ENCODE measurements around the gene KLHL6.

DNA sequence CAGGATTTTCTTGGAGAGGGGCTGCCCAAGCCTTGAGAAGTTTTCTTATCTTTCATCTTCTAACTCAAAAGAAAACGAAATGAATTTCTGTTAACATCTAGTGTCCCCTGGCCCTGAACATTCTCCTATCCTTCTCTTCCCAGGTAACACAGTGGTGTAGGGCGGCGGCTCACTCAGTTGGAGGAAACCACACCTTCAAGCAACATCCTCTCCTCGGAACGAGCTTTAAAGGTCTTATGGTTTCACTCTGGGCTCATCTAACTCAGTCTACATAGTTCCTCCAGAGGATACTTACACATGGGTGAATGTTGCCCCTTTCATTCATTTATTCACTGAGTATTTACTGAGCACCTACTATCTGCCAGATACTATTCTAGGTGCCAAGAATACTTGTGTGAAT lies 31.0 kb upstream of the KLHL6 start:
- TF ChIP-seq, protein P1, sequence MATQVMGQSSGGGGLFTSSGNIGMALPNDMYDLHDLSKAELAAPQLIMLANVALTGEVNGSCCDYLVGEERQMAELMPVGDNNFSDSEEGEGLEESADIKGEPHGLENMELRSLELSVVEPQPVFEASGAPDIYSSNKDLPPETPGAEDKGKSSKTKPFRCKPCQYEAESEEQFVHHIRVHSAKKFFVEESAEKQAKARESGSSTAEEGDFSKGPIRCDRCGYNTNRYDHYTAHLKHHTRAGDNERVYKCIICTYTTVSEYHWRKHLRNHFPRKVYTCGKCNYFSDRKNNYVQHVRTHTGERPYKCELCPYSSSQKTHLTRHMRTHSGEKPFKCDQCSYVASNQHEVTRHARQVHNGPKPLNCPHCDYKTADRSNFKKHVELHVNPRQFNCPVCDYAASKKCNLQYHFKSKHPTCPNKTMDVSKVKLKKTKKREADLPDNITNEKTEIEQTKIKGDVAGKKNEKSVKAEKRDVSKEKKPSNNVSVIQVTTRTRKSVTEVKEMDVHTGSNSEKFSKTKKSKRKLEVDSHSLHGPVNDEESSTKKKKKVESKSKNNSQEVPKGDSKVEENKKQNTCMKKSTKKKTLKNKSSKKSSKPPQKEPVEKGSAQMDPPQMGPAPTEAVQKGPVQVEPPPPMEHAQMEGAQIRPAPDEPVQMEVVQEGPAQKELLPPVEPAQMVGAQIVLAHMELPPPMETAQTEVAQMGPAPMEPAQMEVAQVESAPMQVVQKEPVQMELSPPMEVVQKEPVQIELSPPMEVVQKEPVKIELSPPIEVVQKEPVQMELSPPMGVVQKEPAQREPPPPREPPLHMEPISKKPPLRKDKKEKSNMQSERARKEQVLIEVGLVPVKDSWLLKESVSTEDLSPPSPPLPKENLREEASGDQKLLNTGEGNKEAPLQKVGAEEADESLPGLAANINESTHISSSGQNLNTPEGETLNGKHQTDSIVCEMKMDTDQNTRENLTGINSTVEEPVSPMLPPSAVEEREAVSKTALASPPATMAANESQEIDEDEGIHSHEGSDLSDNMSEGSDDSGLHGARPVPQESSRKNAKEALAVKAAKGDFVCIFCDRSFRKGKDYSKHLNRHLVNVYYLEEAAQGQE (IDR thresholded peaks at IDR 0.05; ENCODE audit: insufficient read depth in 1 of 2, low read depth in 2 of 2, low read length in 2 of 2) = no peak
- no peak for TF ChIP-seq POLR2AphosphoS5 (IDR thresholded peaks at IDR 0.05; ENCODE audit: low read depth, low read length)
